GM21528 (cell line): ENCODE data around the gene IRS2.

Experiments used
- ATAC-seq: cut with Tn5 transposase; IDR thresholded peaks from one replicate; pipeline ENCODE4 v1.9.1; 2021; ENCODE audit warnings: mild to moderate bottlenecking, moderate library complexity; ENCODE audit not compliant: unreplicated experiment, low FRiP score

Gene IRS2

GRCh38 chr13:109715902-109716301, 70.5 kb downstream of the IRS2 start:
- no peak for ATAC-seq

- ATAC-seq: no peak
Measured at GRCh38 chr13:109713681-109714080, 72.7 kb downstream of the IRS2 start.

- ATAC-seq: no peak
Measured at GRCh38 chr13:109712124-109712722, 74.2 kb downstream of the IRS2 start.

GRCh38 chr13:109707742-109708617, 78.4 kb downstream of the IRS2 start:
- ATAC-seq: no peak

GRCh38 chr13:109707044-109707741, 79.2 kb downstream of the IRS2 start:
- ATAC-seq: no peak

GRCh38 chr13:109706015-109706715, 80.2 kb downstream of the IRS2 start:
- ATAC-seq: no peak

GRCh38 chr13:109704771-109705635, 81.4 kb downstream of the IRS2 start:
- ATAC-seq: no peak

GRCh38 chr13:109703250-109703649, 83.1 kb downstream of the IRS2 start:
- ATAC-seq: no peak
